ENCODE data around the gene ASTN2. TPM values are rescaled to one million over a fixed set of nuclear protein-coding genes. Genes with fewer than 3 reads are reported as not detected.

Gene ASTN2
- total and polyA plus RNA-seq, 4 donors: 0.57 to 2.9 (median 1.4) TPM

- TF ChIP-seq, protein P1, sequence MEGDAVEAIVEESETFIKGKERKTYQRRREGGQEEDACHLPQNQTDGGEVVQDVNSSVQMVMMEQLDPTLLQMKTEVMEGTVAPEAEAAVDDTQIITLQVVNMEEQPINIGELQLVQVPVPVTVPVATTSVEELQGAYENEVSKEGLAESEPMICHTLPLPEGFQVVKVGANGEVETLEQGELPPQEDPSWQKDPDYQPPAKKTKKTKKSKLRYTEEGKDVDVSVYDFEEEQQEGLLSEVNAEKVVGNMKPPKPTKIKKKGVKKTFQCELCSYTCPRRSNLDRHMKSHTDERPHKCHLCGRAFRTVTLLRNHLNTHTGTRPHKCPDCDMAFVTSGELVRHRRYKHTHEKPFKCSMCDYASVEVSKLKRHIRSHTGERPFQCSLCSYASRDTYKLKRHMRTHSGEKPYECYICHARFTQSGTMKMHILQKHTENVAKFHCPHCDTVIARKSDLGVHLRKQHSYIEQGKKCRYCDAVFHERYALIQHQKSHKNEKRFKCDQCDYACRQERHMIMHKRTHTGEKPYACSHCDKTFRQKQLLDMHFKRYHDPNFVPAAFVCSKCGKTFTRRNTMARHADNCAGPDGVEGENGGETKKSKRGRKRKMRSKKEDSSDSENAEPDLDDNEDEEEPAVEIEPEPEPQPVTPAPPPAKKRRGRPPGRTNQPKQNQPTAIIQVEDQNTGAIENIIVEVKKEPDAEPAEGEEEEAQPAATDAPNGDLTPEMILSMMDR (IDR thresholded peaks at IDR 0.05; ENCODE audit: low read depth, low read length, missing input control): no peak
Measured at GRCh38 chr9:116721411-116721810, 693.4 kb downstream of the ASTN2 start (continued).

GRCh38 chr9:116720111-116720510, 694.7 kb downstream of the ASTN2 start:
- Histone ChIP-seq H3K9me3 (ENCODE audit: control insufficient read depth in 4 of 4, low read length in 3 of 4) (no peaks in the 10 kb centered on the region), H3K4me3 (ENCODE audit: low read depth in 1 of 3, low read length in 3 of 3) (no peak overlapping the region), H3K9ac (ENCODE audit: low read depth in 1 of 2, low read length in 2 of 2) (no peak overlapping the region), H3K4me1 (ENCODE audit: control insufficient read depth in 4 of 4, insufficient read depth in 4 of 4, low read length in 3 of 4) (no peaks in the 10 kb centered on the region), H3K27ac (ENCODE audit: low read depth in 1 of 2, low read length in 2 of 2) (no peak overlapping the region), H3K27me3 (ENCODE audit: control insufficient read depth in 4 of 4, insufficient read depth in 4 of 4, low read length in 3 of 4) (no peaks in the 10 kb centered on the region), H3K36me3 (ENCODE audit: control insufficient read depth in 4 of 4, insufficient read depth in 3 of 4, low read depth in 1 of 4, low read length in 3 of 4) (no peaks in the 10 kb centered on the region)
- TF ChIP-seq RAD21 (IDR thresholded peaks at IDR 0.05) (no peak), EGR1 (IDR thresholded peaks at IDR 0.05; ENCODE audit: low read depth in 2 of 2) (no peak), MAX (IDR thresholded peaks at IDR 0.05) (no peak), JUND (IDR thresholded peaks at IDR 0.05) (no peak), FOXA2 (IDR thresholded peaks at IDR 0.05) (no peak), HNF4A (conservative IDR thresholded peaks at IDR 0.05) (no peak), ATF3 (IDR thresholded peaks at IDR 0.05) (no peak)
- TF ChIP-seq, protein P2, sequence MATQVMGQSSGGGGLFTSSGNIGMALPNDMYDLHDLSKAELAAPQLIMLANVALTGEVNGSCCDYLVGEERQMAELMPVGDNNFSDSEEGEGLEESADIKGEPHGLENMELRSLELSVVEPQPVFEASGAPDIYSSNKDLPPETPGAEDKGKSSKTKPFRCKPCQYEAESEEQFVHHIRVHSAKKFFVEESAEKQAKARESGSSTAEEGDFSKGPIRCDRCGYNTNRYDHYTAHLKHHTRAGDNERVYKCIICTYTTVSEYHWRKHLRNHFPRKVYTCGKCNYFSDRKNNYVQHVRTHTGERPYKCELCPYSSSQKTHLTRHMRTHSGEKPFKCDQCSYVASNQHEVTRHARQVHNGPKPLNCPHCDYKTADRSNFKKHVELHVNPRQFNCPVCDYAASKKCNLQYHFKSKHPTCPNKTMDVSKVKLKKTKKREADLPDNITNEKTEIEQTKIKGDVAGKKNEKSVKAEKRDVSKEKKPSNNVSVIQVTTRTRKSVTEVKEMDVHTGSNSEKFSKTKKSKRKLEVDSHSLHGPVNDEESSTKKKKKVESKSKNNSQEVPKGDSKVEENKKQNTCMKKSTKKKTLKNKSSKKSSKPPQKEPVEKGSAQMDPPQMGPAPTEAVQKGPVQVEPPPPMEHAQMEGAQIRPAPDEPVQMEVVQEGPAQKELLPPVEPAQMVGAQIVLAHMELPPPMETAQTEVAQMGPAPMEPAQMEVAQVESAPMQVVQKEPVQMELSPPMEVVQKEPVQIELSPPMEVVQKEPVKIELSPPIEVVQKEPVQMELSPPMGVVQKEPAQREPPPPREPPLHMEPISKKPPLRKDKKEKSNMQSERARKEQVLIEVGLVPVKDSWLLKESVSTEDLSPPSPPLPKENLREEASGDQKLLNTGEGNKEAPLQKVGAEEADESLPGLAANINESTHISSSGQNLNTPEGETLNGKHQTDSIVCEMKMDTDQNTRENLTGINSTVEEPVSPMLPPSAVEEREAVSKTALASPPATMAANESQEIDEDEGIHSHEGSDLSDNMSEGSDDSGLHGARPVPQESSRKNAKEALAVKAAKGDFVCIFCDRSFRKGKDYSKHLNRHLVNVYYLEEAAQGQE (IDR thresholded peaks at IDR 0.05): no peak
- TF ChIP-seq, protein P1 (IDR thresholded peaks at IDR 0.05; ENCODE audit: low read depth, low read length, missing input control): no peak
- 67% methylated on average over 2 of the region's 2 CpGs for WGBS
- DNase-seq (ENCODE audit: low spot score): no peak

DNA sequence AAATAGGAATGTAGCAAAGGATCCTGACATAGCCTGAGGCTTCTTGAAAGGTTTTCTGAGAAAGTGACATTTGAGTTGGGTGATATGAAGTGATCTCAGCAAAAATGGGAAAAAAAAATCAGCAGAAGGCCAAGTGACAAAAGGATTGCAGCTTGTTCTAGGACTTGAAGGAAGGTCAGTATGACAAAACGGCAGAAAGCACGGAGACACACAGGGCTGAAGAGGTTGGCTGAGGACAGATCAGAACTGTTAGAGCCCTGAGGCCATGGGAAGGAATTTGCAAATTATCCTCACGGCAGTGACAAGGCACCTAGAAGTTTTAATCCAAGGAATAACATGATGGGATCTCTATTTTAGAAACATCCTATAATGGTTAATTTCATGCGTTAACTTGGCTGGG, 696.7 kb downstream of the ASTN2 start:
- H3K9ac ChIP-seq (ENCODE audit: low read depth in 1 of 2, low read length in 2 of 2): no peak overlapping the region
- H3K9me3 ChIP-seq (ENCODE audit: control insufficient read depth in 4 of 4, low read length in 3 of 4): no peaks in the 10 kb centered on the region
- H3K4me3 ChIP-seq (ENCODE audit: low read depth in 1 of 3, low read length in 3 of 3): no peak overlapping the region
- WGBS: 97% methylated on average over 4 of the region's 4 CpGs
- H3K36me3 ChIP-seq (ENCODE audit: control insufficient read depth in 4 of 4, insufficient read depth in 3 of 4, low read depth in 1 of 4, low read length in 3 of 4): no peaks in the 10 kb centered on the region
- TF ChIP-seq HNF4G (IDR thresholded peaks at IDR 0.05) (no peak), YY1 (IDR thresholded peaks at IDR 0.05) (no peak), ZBTB33 (IDR thresholded peaks at IDR 0.05) (no peak), FOXA2 (IDR thresholded peaks at IDR 0.05) (no peak), MAX (IDR thresholded peaks at IDR 0.05) (no peak), HNF4A (conservative IDR thresholded peaks at IDR 0.05) (no peak)
- DNase-seq (ENCODE audit: low spot score): no peak
- no peaks in the 10 kb centered on the region for H3K27me3 ChIP-seq (ENCODE audit: control insufficient read depth in 4 of 4, insufficient read depth in 4 of 4, low read length in 3 of 4)
- H3K27ac ChIP-seq (ENCODE audit: low read depth in 1 of 2, low read length in 2 of 2): no peak overlapping the region
- no peaks in the 10 kb centered on the region for H3K4me1 ChIP-seq (ENCODE audit: control insufficient read depth in 4 of 4, insufficient read depth in 4 of 4, low read length in 3 of 4)

Measured in liver (tissue), 9 donors.